Caco-2 (cell line): ENCODE data around the gene PMEPA1. TPM values are rescaled to one million over a fixed set of nuclear protein-coding genes. Genes with fewer than 3 reads are reported as not detected.

Experiments used
- BruUV-seq: library from RNA; stranded (reverse); fragments of 400-500 nt; replicated peaks from 2 replicates; lab custom pipeline; 2021; lab: Mats Ljungman, UMichigan
- CTCF ChIA-PET: fragments of 300-600 bp; sonication (Branson Sonifier 250); formaldehyde crosslinking; loops from one replicate; lab custom pipeline; 2022; ENCODE audit warnings: antibody characterized with exemption; lab: Charles Lee
- POLR2A ChIA-PET: fragments of 300-600 bp; sonication (Branson Sonifier 250); formaldehyde crosslinking; loops from one replicate; lab custom pipeline; 2022; ENCODE audit warnings: antibody characterized with exemption; lab: Charles Lee
- DNase-seq, 2 experiments: peaks; one replicate each; pipeline versions ENCODE4 v3.0.0 to v3.0.0-alpha.2; 2020 to 2022
- H3K27me3 ChIP-seq: replicated peaks from 2 replicates; pipeline ENCODE4 v1.6.0; 2011; ENCODE audit warnings: low read length; ENCODE audit not compliant: control insufficient read depth, insufficient read depth
- H3K36me3 ChIP-seq: 2 replicates; pipeline ENCODE4 v1.5.1; 2011; ENCODE audit warnings: low read length; ENCODE audit not compliant: control insufficient read depth, insufficient read depth
- H3K4me1 ChIP-seq: fragments of 250-450 bp; sonication (Bioruptor Pico); 2 replicates; pipeline ENCODE4 v1.5.1; 2020; ENCODE audit warnings: mild to moderate bottlenecking
- H3K4me3 ChIP-seq: 2 replicates; pipeline ENCODE4 v1.5.1; 2011; ENCODE audit warnings: low read depth, mild to moderate bottlenecking, control low read depth, low read length
- H3K9me3 ChIP-seq: fragments of 250-450 bp; sonication (Bioruptor Pico); 2 replicates; pipeline ENCODE4 v1.5.1; 2020; ENCODE audit warnings: mild to moderate bottlenecking, moderate library complexity
- H3K27ac Mint-ChIP-seq: one replicate; pipeline ENCODE4 v1.8.0; 2022; ENCODE audit warnings: mixed read lengths; ENCODE audit not compliant: unreplicated experiment
- H3K27me3 Mint-ChIP-seq: one replicate; pipeline ENCODE4 v1.8.0; 2022; ENCODE audit warnings: mixed read lengths; ENCODE audit not compliant: insufficient read depth, unreplicated experiment
- H3K36me3 Mint-ChIP-seq: one replicate; pipeline ENCODE4 v1.8.0; 2022; ENCODE audit warnings: mild to moderate bottlenecking, mixed read lengths; ENCODE audit not compliant: insufficient read depth, unreplicated experiment
- H3K4me1 Mint-ChIP-seq: one replicate; pipeline ENCODE4 v1.8.0; 2022; ENCODE audit warnings: low read depth, mixed read lengths; ENCODE audit not compliant: unreplicated experiment
- H3K4me3 Mint-ChIP-seq: one replicate; pipeline ENCODE4 v1.8.0; 2022; ENCODE audit warnings: mild to moderate bottlenecking, moderate library complexity, mixed read lengths; ENCODE audit not compliant: unreplicated experiment
- H3K9me3 Mint-ChIP-seq: one replicate; pipeline ENCODE4 v1.8.0; 2022; ENCODE audit warnings: mixed read lengths; ENCODE audit not compliant: unreplicated experiment
- CTCF ChIP-seq, 2 experiments: fragments of 200-600 bp in 1 of 2; IDR thresholded peaks; 1 replicate in 1 of 2; 2 replicates in 1 of 2; pipeline versions ENCODE4 v1.5.1 to v1.8.0; 2011 to 2022; ENCODE audit warnings: antibody characterized with exemption in 1 of 2, control low read depth in 1 of 2, inconsistent platforms in 1 of 2, low read depth in 1 of 2, low read length in 1 of 2, mild to moderate bottlenecking in 1 of 2, moderate library complexity in 1 of 2; ENCODE audit not compliant: insufficient read depth in 1 of 2, severe bottlenecking in 1 of 2, unreplicated experiment in 1 of 2
- intact Hi-C: fragments of 100-400 bp; cut with micrococcal nuclease; formaldehyde crosslinking; loops from one replicate; pipeline ENCODE4 v1.10.0; 2022; ENCODE audit not compliant: unreplicated experiment
- total RNA-seq: library from RNA; stranded (reverse); gene quantifications from 2 replicates; pipeline ENCODE4 v1.2.3, GENCODE V29; 2022

PMEPA1 gene
- total RNA-seq, 1 experiment from 2014 or later, result 3.3 TPM

DNA sequence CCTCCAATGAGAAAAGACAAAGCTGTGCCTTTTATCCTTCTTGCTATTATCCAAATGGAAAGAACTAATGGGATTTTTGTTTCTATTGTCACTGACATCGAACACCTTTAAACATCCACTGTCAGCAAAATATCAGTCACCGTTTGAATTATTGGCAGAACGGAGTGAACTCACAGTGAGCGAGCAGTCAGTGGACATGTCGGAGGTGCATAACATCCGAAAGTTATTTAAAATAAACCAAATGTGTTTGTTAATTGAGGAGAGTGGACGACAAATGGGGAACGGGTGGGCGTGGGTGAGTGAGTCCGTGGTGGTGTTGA, 38.8 kb downstream of the PMEPA1 start:
- ChIA-PET POLR2A (no interaction called here), CTCF (interaction anchor here (1.2 kb wide), 1 partner anchor 17 kb away, joined by 3 read pairs; no protein-coding TSS in a partner anchor)
- intact Hi-C loops, result no loop called here
- no peaks in the 10 kb centered on the region for H3K36me3 ChIP-seq
- no peak for DNase-seq
- no TSS peak for BruUV-seq
- Mint-ChIP-seq H3K9me3 (no peaks in the 10 kb centered on the region), H3K27me3 (no peaks in the 10 kb centered on the region), H3K36me3 (no peaks in the 10 kb centered on the region), H3K4me3 (no peak overlapping the region), H3K4me1 (no peaks in the 10 kb centered on the region), H3K27ac (no peak overlapping the region)
- no peaks in the 10 kb centered on the region for H3K27me3 ChIP-seq
- TF ChIP-seq CTCF (IDR thresholded peaks at IDR 0.05; ENCODE audit: insufficient read depth in 1 of 2, low read depth in 1 of 2, low read length in 1 of 2, severe bottlenecking in 1 of 2, unreplicated experiment in 1 of 2), result no peak
- H3K9me3 ChIP-seq, result no peaks in the 10 kb centered on the region
- H3K4me1 ChIP-seq, result no peaks in the 10 kb centered on the region
- H3K4me3 ChIP-seq, result no peak overlapping the region

DNA sequence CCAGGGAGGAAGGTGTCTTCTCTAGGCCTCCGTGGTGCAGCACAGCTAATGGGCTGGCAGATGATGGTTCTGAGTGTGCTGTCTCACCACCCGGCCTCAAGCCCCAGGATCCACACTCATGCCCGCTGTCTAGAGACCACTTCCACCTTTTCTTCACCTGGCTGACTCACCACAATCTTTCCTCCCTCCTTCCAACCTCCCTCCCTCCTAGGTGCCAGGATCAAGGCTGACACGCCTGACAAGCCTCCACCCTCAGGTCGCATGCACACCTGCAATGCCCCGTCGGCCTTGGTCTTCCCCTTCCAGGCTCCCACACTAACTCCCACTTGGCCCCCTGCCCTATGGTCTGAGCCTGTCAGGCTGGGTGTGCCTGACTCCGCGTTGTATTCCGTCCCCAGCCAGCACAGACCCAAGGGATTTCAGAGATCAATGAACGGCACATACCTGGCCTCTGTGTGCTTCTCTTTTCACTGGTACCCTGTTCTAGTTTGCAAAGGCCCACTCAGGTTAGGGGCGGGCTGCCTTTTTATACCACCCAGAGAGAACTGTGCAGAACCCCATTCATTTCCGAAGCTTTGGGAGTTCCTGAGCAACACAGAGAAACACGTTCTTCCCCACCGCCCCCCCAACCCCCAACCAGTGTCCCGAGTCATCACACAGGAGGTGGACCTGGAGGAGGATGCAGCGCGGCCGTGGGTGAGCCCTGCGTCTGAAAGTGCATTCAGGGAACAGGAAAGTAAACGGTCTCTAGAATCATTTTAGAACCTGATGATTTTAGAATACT, 39.3 kb downstream of the PMEPA1 start:
- H3K36me3 ChIP-seq, result no peaks in the 10 kb centered on the region
- H3K27me3 Mint-ChIP-seq, result no peaks in the 10 kb centered on the region
- H3K4me3 Mint-ChIP-seq, result no peak overlapping the region
- H3K4me3 ChIP-seq, result no peak overlapping the region
- no TSS peak for BruUV-seq
- POLR2A ChIA-PET, result no interaction called here
- H3K4me1 Mint-ChIP-seq, result no peaks in the 10 kb centered on the region
- no peak for DNase-seq
- intact Hi-C loops, result no loop called here
- H3K9me3 ChIP-seq, result no peaks in the 10 kb centered on the region
- TF ChIP-seq CTCF (IDR thresholded peaks at IDR 0.05; ENCODE audit: insufficient read depth in 1 of 2, low read depth in 1 of 2, low read length in 1 of 2, severe bottlenecking in 1 of 2, unreplicated experiment in 1 of 2), result no peak
- no peaks in the 10 kb centered on the region for H3K36me3 Mint-ChIP-seq
- H3K27ac Mint-ChIP-seq, result no peak overlapping the region
- H3K27me3 ChIP-seq, result no peaks in the 10 kb centered on the region
- H3K4me1 ChIP-seq, result no peaks in the 10 kb centered on the region
- no peaks in the 10 kb centered on the region for H3K9me3 Mint-ChIP-seq
- CTCF ChIA-PET, result interaction anchor here (1.2 kb wide), 1 partner anchor 17 kb away, joined by 3 read pairs; no protein-coding TSS in a partner anchor

GRCh38 chr20:57669632-57670031, 40.2 kb downstream of the PMEPA1 start:
- no peak for TF ChIP-seq CTCF (IDR thresholded peaks at IDR 0.05; ENCODE audit: insufficient read depth in 1 of 2, low read depth in 1 of 2, low read length in 1 of 2, severe bottlenecking in 1 of 2, unreplicated experiment in 1 of 2)
- H3K4me3 Mint-ChIP-seq, result no peak overlapping the region
- no peaks in the 10 kb centered on the region for H3K4me1 ChIP-seq
- no peaks in the 10 kb centered on the region for H3K27me3 ChIP-seq
- BruUV-seq, result no TSS peak
- ChIA-PET POLR2A (no interaction called here), CTCF (interaction anchor here (1.8 kb wide), 1 partner anchor 15 kb away, joined by 5 read pairs; no protein-coding TSS in a partner anchor)
- H3K4me3 ChIP-seq, result no peak overlapping the region
- H3K9me3 Mint-ChIP-seq, result no peaks in the 10 kb centered on the region
- no peak overlapping the region for H3K27ac Mint-ChIP-seq
- H3K9me3 ChIP-seq, result no peaks in the 10 kb centered on the region
- no peaks in the 10 kb centered on the region for H3K27me3 Mint-ChIP-seq
- H3K4me1 Mint-ChIP-seq, result no peaks in the 10 kb centered on the region
- H3K36me3 Mint-ChIP-seq, result no peaks in the 10 kb centered on the region
- no peak for DNase-seq
- intact Hi-C loops, result no loop called here
- no peaks in the 10 kb centered on the region for H3K36me3 ChIP-seq
